Measurements from ENCODE around the gene SLC12A8.

Gene SLC12A8

DNA sequence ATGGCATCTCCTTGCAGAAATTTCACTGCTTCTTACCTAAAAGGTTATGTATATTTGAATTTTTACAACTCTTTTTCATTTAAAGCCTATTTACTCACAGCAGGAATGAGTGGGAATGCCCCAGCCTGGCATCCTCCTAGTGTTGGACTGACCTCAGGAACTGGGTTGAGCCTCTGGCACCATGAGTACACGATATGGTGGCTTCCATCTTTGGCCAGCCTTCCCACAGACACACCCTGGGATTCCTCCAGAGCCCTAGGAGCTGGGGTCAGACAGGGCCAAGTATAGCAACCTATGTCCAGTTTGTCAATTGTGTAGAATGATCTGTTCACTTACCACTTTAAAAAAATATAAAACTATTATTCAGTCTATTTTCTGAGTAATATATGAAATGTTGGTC lies 99.6 kb downstream of the SLC12A8 start:
- DNase-seq (ENCODE audit: low read depth), result no peak

DNA sequence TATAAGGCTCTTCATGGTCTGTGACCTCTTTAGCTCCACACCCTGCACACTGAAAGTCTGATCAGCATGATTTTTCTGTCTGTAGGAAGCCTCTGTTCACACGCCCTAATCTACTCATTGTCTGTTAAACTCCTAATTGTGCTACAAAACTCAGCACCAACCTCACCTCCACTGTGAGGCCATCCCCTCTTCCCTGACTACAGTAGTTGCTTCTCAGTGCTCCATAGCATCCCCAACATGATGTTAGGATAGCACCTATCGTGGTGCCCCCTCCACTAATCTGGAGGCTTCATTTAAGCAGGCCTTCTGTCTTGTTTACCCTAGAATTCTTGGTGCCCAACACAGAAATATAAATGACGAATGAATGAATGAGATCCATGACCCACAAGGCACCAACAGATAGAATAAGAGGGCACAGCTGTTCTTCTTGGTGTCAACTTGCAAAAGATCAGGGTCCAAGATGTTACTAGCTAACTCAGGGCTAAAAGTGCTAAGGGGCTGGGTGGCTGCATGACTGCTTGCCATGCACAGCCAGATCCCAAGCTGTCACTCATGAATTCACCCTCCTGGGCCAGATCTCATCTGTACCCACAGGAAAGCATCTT lies 101.6 kb downstream of the SLC12A8 start:
- no peak for DNase-seq (ENCODE audit: low read depth)

DNA sequence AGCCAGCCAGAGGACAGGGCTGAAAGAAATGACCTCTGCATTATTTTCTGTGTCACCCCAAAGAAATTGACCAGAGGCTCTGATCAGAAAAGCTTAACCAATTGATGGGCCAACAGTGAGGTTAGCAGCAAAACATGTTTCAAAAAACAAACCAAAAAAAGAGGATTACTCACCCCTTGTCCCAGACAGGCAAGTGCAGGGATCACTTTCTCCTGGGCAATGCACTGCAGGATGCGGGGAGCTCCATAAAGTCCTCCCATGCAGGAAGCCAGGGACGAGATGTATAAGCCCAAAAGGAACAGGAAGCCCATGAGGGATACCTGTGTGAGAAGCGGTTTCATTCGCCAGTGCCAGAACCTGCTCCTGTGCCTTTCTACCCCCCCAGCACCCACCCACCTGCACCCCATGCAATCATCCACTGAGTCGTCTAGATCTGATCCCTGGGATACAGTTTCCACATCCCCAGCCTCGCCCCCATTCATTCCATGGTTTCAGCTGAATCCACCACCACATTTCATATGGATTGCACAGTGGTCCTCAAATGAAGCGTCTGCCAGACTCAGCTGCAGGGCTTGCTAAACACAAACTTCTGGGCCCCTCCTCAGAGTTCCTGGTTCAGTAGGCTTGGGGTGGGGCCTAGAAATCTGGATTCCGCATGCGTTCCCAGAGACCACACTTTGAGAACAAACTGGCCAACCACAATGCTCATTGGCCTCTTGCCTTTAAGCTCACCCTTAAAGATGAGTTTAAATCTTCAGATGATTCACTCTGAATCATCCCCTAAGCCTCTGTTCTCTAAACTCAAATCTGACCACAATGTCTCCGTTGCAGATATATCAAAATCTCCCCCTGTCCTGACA lies 102.3 kb downstream of the SLC12A8 start:
- peak; percentile 98 for DNase-seq (ENCODE audit: low read depth)

DNA sequence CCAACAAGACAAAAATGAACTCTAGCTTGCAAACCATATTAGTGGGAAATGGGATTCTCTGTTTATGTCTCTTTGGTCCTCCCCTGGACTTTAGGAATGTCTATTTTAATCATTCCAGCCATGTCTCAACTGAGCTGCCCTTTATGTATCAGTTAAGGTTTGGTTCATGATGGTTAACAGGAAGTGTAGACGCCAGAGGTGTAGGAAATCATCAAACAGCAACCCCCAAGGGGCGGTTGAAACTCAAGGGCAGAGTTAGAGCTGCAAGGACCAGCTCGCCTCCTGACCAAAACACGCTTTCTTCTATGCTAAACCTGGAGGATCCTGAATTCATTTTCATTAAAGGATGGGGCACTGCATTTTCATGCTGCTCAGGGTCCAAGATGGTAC lies 103.0 kb downstream of the SLC12A8 start:
- DNase-seq (ENCODE audit: low read depth), result no peak

DNA sequence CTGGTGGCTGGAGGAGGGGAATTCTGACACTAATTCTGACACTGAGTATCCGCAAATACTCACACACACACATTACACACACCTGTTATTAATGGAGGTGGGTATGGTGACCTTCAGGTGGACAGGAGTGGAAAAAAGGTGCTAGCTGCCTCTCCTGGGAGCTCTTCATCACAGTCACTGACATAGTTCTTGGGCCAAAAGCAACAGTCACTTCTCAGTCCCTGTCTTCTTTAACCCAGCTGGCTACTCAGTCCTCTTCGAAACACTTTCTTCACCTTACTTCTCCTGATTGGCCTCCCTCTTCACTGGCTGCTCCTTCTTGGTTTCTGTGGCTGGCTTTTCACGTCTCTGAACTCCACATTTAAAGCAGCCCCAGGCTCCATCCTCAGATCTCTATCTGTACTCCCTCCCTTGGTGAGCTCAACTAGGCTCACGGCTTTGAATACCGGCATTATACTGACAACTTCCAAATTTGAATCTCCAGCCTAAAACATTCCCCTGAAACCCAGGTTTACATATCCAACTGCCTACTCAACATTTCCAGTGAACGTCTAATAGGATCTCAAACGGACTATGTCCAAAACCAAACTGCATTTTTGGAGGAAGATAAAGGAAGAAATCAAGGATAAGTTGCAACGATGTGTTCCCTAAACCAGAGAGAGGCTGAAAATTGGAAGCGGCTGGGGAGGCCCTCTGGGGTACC lies 103.6 kb downstream of the SLC12A8 start:
- DNase-seq (ENCODE audit: low read depth), result peak; percentile 28

DNA sequence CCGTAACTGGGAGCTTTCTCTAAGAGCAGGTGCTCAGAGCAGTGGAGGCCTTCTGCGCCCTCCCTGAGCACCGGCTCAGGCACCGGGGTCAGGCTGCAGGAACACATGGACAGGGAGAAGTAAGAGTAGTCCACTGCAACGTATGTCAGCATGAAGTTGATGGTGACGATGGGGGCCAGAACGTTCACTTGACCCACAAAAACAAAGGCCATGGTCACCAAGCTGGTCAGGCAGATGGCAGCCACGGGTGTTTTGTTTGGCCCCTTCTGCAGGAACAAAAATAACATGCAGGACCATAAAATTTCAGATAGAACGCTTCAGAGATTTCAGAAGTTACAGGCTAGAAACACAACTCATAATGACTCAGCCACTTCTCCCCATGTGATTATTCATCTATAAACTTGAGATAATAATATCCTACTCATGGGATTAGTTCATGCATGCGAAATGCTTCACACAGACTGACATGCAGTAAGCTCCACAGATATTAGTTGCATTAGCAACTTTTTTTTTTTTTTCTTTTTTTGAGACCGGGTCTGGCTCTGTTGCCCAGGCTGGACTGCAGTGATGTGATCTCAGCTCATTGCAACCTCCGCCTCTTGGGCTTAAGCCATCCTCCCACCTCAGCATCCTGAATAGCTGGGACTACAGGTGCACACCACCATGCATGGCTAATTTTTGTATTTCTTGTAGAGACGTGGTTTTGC lies 104.5 kb downstream of the SLC12A8 start:
- peak; percentile 93 for DNase-seq (ENCODE audit: low read depth)

DNA sequence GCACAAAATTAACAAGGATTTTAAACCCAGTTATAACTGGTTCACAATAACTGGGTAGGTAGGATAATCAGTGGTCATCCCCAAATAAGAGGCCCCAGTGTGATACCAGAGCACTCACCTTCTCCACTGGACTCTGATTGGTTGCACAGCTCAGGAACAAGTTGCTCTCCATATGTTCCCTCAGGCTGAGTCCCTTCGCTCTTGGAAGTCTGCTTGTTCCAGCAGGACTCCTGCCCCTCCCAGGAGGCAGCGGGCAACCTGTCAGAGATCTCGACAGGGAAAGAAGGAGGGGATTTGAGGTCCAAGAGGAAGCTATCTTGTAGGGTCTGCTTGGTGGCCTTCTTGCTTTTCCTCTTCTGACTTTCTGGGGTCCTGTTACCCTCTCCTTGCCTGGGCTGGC lies 105.2 kb downstream of the SLC12A8 start:
- no peak for DNase-seq (ENCODE audit: low read depth)

DNA sequence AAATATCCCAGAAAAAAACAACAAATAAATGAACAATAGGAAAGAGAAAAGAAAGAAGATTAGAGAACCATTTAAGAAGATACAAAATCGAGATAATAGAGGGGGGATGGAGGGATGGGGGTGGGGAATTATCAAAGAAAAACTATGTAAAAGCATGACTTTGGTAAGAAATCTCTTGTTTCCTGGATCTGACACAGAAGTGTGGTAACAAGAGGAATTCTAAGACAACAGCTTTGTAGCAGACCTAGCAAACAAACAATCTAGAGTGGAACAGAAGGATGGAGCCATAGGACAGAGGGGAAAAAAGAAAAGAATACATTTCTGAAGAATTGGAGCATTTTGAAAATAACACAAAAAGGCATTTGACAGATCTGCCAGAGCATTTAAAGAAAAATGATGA lies 107.4 kb downstream of the SLC12A8 start:
- no peak for DNase-seq (ENCODE audit: low read depth)

DNA sequence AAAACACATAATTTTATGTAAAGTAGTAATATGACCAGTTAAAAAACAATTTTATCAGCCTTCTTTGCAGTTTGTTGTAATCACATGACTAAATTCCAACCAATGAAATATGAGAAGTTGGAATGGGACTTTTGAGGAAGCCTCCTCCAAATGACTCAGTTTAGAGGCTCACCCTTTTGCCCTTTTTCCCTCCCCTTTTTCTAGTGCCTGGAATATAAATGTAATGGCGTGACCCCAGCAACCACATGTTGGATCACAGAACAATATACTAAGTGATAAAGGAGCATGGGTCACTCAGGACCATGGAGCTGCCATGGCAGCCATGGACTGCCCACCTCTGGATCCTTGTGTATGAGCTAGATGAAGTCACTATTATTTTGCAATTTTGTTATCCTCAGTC lies 107.9 kb downstream of the SLC12A8 start:
- DNase-seq (ENCODE audit: low read depth), result peak; percentile 25

DNA sequence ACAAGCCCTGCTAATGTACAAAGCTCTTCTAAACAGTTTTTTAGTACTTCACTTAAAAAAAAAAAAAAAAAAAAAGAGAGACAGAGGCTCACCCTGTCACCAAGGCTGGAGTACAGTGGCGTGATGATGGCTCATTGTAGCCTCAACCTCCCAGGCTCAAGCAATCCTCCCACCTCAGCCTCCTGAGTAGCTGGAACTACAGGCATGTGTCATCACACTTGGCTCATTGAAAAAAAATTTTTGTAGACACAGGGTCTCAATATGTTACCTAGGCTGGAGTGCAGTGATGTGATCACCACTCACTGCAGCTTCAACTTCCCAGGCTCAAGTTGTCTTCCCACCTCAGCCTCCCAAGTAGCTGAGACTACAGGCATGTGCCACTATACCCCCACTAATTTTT lies 109.1 kb downstream of the SLC12A8 start:
- DNase-seq (ENCODE audit: low read depth), result peak; percentile 35

DNA sequence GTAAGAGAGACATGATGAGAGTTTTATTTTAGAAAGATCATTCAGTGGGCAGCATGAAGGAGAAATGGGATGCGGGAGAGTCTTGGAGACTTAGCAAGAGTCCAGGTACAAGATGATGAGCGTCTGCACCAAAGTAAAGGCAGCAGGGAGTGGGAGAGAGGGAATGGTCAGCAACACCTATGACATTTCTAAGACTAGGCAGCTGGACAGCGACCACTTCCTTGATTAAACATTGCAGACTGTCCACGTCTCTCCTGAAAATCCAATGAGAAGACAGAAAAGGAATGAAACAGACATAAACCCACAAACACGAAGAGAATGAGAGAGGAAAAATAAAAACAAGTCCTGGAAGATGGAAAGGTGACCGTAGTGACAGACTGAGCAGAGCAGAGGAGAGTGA lies 110.1 kb downstream of the SLC12A8 start:
- no peak for DNase-seq (ENCODE audit: low read depth)

DNA sequence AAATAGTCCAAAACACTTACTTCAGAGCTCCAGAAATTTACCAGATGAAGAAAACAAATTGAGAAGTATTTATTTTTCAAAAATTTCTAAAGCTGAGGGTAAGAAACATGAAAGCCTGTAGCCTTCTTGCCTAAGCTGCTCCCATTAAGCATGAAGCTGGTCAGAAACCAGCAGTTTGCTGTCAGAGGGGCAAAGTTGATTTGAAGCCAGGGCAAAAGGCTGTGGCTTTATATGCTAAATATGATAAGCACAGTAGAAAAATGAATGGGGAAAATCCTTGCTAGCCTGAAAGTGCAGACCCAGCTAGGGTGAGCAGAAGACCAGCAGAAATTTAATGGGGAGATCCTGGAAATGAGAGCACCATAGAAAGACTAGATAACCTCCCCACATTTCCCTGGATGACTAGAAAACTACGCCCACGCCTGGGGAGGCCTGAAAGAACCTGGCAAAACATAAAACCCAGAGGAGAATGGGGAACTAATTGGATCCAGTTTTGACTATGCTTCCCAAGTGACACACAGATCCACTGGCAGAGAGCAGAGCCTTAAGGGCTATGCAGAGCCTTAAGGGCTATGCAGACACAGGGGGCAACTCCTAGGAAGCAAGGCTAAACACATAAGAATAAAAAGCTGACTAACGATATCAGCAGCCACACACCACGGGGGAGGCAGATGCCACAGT lies 113.8 kb downstream of the SLC12A8 start:
- no peak for DNase-seq (ENCODE audit: low read depth)

DNA sequence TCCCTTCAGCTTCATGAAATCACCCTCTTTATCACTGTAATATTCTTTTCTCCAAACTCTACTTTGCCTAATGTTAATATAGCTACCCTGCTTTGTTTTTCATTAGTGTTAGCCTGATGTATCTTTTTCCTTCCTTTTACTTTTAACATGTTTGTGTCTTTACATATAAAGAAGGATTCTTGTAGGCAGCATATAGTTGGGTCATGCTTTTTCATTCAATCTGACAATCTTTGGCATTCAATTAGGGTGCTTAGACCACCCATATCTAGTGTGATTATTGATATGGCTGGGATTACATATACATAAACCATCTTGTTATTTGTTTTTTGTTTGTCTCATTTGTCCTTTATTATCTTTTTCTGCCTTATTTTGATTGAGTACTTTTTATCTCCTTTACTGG lies 121.9 kb downstream of the SLC12A8 start:
- no peak for DNase-seq (ENCODE audit: low read depth)

DNA sequence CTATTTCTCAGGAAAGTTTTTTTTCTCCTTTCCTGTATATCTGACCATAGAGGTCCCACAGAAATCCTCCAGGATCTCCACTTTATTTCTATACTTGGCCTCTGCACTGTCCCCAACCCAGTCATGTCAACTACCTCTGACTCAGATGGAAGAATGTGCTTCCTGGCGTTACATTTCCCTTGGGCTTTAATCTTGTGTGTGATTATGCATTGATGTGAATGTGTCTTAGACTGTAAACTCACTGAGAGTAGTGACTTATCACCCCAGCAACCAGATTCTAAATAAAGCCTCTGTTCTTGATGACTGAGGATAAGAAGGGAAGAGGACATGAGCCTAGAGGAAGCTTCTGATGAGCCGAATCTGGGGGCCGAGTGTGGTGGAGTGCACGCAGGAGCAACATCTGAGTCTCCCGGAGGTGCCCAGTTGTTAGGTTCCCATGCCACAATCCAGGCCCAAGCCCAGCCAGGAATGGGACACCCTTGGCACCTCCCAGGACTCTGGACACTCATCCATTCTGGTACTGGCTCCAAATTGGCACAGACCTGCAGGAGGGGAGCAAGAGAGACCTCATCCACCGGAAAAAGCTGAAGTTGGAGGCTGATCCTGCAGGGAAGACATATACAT lies 124.7 kb downstream of the SLC12A8 start:
- peak; percentile 83 for DNase-seq (ENCODE audit: low read depth)

DNA sequence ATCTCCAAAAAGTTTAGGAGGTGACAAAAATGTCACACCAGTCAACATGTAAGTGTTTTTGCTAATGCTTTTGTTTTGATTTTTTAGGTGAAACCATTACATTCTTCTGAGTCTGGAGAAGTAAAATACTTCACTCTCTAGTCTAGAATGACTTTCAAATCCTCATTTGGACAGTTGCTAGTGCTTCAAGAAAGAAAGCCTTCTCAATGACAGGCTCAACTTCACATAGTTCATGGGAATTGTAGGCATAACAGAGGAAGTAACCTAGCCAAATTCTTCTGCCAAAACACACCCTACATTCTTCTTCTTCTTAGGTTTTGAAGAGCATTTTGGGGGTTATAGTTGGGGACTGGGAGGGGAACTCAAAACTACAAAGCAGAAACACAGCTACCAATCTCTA lies 127.4 kb downstream of the SLC12A8 start:
- DNase-seq (ENCODE audit: low read depth), result no peak

DNA sequence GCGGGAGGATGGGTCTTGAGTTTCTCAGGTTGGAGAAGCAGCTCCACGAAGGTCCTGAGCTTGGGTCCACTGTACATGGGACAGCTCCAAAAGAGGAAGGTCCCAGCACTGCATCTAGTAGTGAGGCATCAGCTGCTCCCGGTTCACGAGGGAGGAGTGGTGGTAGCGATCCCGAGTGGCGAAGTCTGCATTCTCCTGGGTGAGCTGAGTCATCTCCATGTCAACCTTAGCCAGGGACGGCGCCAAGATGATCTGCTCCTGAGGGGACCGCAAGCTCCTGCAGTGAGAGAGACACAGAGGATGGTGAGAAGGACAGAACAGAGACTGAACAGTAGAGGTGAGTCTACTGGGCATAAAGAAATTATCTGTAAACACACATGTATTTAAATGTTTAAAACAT lies 128.8 kb downstream of the SLC12A8 start:
- DNase-seq (ENCODE audit: low read depth), result peak; percentile 33

DNA sequence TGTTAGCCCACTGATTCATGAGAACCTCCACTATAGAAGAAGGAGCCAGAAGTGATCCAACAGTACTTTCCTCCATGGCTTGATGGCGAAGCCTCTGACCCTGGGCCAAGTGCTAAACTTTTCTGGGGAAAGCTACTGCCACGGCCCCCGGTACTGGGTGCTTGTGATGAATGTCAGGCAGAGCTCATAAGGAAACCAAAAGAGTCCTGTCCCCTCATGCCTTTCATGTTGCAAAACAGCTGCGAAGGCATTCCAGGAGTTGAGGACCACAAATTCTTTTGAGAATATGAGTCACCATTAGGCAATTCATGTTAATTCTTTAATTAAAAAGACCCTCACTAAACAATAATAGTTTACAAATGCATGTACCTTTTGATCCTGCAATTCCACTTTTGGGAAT lies 130.2 kb downstream of the SLC12A8 start:
- DNase-seq (ENCODE audit: low read depth), result peak; percentile 60

DNA sequence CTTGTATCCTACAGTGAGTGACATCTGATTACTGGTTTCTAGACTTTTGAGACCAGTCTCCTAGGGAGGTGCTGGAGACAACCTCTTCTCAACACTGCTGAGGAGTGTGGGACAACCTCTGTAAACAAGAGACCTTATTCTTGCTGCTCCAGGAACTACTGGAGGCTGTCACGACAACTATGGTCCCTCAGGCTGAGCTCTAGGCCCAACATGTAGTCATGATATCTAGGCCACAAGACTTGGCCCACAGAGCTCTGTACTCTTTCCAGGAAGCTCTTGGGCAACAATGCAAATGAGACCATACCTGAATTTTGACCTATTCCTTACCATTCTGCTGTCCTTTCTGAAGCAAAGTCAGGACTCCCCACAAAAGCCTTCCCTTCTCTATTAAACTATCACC lies 132.5 kb downstream of the SLC12A8 start:
- no peak for DNase-seq (ENCODE audit: low read depth)

DNA sequence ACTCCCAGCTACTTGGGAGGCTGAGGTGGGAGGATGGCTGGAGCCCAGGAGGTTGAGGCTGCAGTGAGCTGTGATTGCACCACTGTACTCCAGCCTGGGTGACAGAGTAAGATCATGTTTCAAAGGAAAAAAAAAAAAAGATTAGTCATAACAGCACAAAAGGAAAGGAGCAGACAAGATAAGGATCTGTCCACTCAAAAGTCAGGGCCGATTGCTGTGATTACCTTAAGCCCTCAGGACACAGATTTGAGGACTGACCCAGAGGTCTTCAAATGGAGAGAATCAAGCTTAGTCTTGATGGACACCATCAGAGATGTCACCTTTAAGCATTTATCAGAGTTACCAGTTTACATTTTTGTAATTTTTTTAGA lies 132.9 kb downstream of the SLC12A8 start:
- DNase-seq (ENCODE audit: low read depth), result peak; percentile 86

DNA sequence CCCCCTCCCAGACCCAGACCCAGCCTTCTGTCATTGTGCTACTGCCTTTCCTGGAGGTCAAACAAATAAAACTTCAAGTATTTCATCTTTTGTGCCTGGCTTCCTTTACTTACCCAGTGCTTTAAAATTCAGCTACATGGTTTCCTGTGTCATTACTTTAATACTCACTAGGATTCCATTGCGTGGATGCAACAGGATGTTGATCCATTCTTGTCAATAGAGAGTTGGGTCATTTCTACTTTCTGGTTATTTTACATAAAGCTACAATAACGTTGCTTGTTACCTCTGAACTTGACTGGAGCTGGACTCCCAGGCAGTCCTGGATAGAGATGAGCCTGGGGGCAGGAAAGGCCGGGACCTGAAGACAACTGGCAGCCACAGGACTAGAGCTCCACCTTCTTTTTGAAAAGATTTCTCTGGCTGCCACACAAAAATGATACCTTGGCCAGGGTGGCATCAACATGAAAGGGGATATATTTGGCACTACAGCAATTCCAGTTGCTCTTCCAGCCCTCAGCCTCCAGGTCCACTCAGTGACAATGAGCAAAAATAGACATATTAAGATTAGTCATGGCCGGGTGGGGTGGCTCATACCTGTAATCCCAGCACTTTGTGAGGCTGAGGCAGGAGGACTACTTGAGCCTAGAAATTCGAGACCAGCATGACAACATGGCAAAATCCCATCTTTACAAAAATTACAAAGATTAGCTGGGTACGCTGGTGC lies 133.4 kb downstream of the SLC12A8 start:
- peak; percentile 69 for DNase-seq (ENCODE audit: low read depth)

DNA sequence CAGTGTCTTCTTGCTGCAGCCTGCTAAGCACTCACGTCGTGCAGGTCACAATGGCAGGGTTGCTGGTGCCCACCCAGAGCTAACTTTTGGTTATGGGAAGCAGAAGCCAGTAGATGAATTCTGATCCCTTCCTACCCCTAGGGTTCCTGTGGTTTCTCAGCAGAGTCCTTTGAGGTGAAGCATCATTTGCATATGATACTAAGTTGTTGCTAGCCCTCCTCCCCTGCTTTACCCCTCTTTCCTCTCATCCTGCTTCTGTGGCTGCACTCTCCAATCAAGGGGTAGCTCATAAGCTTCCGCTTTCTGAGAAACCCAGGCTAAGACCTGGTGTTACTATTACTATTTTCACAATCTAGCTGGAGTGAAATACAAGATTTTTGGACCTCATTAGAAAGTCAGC lies 134.7 kb downstream of the SLC12A8 start:
- no peak for DNase-seq (ENCODE audit: low read depth)

Data from ELR (cell line).